ENCODE data around the gene GABARAPL2. TPM values are rescaled to one million over a fixed set of nuclear protein-coding genes. Genes with fewer than 3 reads are reported as not detected.

Gene GABARAPL2, protein sequence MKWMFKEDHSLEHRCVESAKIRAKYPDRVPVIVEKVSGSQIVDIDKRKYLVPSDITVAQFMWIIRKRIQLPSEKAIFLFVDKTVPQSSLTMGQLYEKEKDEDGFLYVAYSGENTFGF
- total RNA-seq (100 to 1,000 TPM in 4 of 7 donors, 10 to 100 TPM in 3; 77.9 to 114 (median 108) TPM), polyA plus RNA-seq (100 to 1,000 TPM; 161 to 195 TPM)
- long read RNA-seq, donor 1, transcript GABARAPL2-201 (4 exons, 1,002 nt), result major isoform, 126 of 132 reads
- long read RNA-seq, donor 1, partial matches to known transcripts, result 1 of 132 reads
- long read RNA-seq, donor 1, other reads (novel, unspliced or antisense), result 2 of 132 reads
- long read RNA-seq, donor 2, transcript GABARAPL2-201 (4 exons, 1,002 nt), result minor isoform, 130 of 401 reads
- long read RNA-seq, donor 2, transcript GABARAPL2-204 (1 exons, 2,274 nt), result major isoform, 265 of 401 reads
- long read RNA-seq, donor 2, partial matches to known transcripts, result 5 of 401 reads
- long read RNA-seq, donor 2, other reads (novel, unspliced or antisense), result 0 of 401 reads
- long read RNA-seq, donor 3, transcript GABARAPL2-201 (4 exons, 1,002 nt), result major isoform, 84 of 86 reads
- long read RNA-seq, donor 3, partial matches to known transcripts, result 0 of 86 reads
- long read RNA-seq, donor 3, other reads (novel, unspliced or antisense), result 0 of 86 reads

DNA sequence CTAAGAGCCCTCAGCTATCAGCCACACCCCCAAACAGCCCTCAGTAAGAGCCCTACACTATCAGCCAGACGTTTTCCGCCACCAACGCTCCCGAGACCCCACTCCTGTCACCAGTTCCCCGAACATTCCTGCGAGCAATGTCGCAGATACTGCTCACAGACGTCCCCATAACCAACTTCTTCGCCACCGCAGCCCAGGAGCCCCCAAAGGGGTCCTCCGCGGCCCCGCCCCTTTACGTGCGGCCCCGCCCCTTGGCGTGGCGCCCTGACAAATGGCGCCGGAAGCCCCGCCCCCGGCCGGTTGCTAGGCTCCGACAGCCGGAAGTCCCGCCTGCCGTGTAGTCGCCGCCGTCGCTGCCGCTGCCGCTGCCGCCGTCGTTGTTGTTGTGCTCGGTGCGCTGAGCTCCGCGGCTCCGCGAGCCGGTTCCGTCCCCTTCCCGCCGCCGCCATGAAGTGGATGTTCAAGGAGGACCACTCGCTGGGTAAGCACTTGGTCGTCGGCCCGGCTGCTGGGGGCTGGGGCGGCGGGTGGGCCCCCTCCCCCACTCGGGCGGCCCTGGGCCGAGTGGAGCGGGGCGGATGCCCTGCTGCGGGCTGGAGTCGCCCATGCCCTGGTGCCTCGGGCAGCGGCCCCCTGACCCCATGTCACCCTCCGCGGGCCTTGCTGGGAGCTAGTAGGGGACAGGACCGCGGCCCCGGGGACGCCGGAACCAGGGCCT is at the start of gene GABARAPL2:
Gene GABARAPL2, plus strand, starts transcription at position 340 of the 718 bp plus-strand sequence. Its CDS starts 108 bp downstream, at position 448.
- WGBS, 3 donors, result 0 to 1% (median 0%) methylated on average over 14 to 69 of the region's 69 CpGs
- Histone ChIP-seq H3K9me3 (no peaks in the 10 kb centered on the region), H3K4me3 (peak within 1 kb of the TSS; percentile 96), H3K27me3 (no peaks in the 10 kb centered on the region), H3K4me1 (ENCODE audit: insufficient read depth) (peaks cover 9% of the 10 kb centered on the region), H3K27ac (peak within 1 kb of the TSS in 1 of 2 donors; percentile 31), H3K36me3 (no peaks in the 10 kb centered on the region)
- peak; percentile 61 for TF ChIP-seq POLR2A (IDR thresholded peaks at IDR 0.05)
- no peak for TF ChIP-seq EP300 (IDR thresholded peaks at IDR 0.05)
- TF ChIP-seq, protein P1, sequence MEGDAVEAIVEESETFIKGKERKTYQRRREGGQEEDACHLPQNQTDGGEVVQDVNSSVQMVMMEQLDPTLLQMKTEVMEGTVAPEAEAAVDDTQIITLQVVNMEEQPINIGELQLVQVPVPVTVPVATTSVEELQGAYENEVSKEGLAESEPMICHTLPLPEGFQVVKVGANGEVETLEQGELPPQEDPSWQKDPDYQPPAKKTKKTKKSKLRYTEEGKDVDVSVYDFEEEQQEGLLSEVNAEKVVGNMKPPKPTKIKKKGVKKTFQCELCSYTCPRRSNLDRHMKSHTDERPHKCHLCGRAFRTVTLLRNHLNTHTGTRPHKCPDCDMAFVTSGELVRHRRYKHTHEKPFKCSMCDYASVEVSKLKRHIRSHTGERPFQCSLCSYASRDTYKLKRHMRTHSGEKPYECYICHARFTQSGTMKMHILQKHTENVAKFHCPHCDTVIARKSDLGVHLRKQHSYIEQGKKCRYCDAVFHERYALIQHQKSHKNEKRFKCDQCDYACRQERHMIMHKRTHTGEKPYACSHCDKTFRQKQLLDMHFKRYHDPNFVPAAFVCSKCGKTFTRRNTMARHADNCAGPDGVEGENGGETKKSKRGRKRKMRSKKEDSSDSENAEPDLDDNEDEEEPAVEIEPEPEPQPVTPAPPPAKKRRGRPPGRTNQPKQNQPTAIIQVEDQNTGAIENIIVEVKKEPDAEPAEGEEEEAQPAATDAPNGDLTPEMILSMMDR (IDR thresholded peaks at IDR 0.05), result no peak
- peak; percentile 76 to 93 (median 88) for DNase-seq
- intact Hi-C loops (cut with DNase I), result loop anchor here in 1 of 4 donors (10.0 kb wide), 1 partner anchor 59 kb away; the partner anchor contains the start of gene ADAT1

DNA sequence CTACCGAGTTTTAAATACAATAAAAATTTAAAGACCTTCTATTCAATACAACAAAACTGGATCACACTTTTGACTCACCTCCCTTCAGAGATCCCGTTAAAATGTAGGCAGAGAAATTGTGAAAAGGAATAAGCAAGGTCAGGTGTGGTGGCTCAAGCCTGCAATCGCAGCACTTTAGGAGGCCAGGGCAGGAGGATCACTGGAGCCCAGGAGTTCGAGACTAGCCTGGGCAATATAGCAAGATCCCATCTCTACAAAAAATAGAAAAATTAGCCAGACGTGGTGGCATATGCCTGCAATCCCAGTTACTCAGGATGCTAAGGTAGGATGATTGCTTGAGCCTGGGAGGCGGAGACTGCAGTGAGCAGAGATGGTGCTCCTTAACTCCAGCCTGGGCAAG is 47.0 kb upstream of the GABARAPL2 start:
- H3K27me3 ChIP-seq, result no peaks in the 10 kb centered on the region
- WGBS, 3 donors, result 82 to 86% (median 84%) methylated on average over 6 of the region's 6 CpGs
- intact Hi-C loops (cut with DNase I), result no loop called here

DNA sequence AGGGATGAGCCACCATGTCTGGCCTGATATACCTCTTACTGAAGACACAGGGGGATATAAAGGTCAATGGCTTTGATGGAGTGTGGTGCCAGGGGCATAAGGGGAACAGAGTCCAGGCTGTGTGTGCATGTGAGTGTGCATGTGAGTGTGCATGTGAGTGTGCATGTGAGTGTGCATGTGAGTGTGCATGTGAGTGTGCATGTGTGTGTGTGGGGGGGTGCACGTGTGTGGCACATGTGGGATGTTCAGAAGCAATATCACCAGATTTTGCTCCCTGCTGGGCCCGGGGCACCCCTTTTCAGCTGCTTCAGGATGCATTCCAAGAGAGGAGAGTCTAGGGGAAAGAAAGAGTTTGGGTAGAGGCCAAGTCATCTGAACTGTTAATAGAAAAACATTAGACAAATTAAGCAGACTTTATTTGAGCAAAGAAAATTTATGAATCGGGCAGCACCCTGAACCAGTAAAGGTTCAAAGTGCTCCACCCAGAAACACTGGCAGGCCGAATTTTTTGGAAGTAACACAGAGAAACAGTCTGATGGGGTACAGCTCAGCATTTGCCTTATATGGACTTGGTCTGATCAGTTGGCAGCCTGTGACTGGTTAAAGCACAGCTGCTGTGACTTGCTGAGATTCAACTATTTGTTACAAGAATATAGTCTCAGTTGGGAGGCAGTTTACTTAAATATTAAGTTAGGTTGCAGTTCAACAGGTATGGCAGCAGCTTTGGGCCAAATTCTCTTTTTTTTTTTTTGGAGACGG is 40.0 kb upstream of the GABARAPL2 start:
- DNase-seq, result no peak

More for the DNA sequence above, 47.0 kb upstream of the GABARAPL2 start:
- TF ChIP-seq, protein P1 (IDR thresholded peaks at IDR 0.05), result no peak
- no peak for TF ChIP-seq POLR2A (IDR thresholded peaks at IDR 0.05)
- Histone ChIP-seq H3K4me3 (no peak overlapping the region), H3K36me3 (no peaks in the 10 kb centered on the region), H3K27ac (no peak overlapping the region), H3K9me3 (no peaks in the 10 kb centered on the region), H3K4me1 (ENCODE audit: insufficient read depth) (no peaks in the 10 kb centered on the region)
- DNase-seq, result no peak

More for the DNA sequence above, 40.0 kb upstream of the GABARAPL2 start:
- Histone ChIP-seq H3K27me3 (no peaks in the 10 kb centered on the region), H3K4me1 (ENCODE audit: insufficient read depth) (no peaks in the 10 kb centered on the region), H3K36me3 (no peaks in the 10 kb centered on the region), H3K27ac (no peak overlapping the region), H3K9me3 (no peaks in the 10 kb centered on the region), H3K4me3 (no peak overlapping the region)
- intact Hi-C loops (cut with DNase I), result no loop called here
- 70 to 86% (median 85%) methylated on average over 5 of the region's 5 CpGs for WGBS, 3 donors
- TF ChIP-seq, protein P1 (IDR thresholded peaks at IDR 0.05), result no peak
- TF ChIP-seq EP300 (IDR thresholded peaks at IDR 0.05) (no peak), POLR2A (IDR thresholded peaks at IDR 0.05) (no peak)

All from ovary (tissue), 10 donors.